Transverse colon (tissue), 4 donors: ENCODE results near the gene TMEM236. TPM values are rescaled to one million over a fixed set of nuclear protein-coding genes. Genes with fewer than 3 reads are reported as not detected.
A peak's percentile ranks its signal among the peaks of the same experiment; 100 is the strongest.

Experiments used
- DNase-seq: peaks from one replicate; pipeline ENCODE4 v3.0.0-alpha.2; 2019
- H3K27ac ChIP-seq, 4 donors: fragments of 200-600 bp; sonication (generic); 2 replicates each; pipeline ENCODE4 v1.5.1; 2016 to 2018; ENCODE audit warnings: inconsistent platforms in 4 of 4
- H3K27me3 ChIP-seq: fragments of 200-600 bp; sonication (generic); 2 replicates; pipeline ENCODE4 v1.5.1; 2017; ENCODE audit warnings: inconsistent platforms
- H3K36me3 ChIP-seq, 4 donors: fragments of 200-600 bp; sonication (generic); 2 replicates each; pipeline ENCODE4 v1.5.1; 2017 to 2019; ENCODE audit warnings: inconsistent platforms in 4 of 4
- H3K4me1 ChIP-seq, 4 donors: fragments of 200-600 bp; sonication (generic); 2 replicates each; pipeline ENCODE4 v1.5.1; 2017 to 2020; ENCODE audit warnings: inconsistent platforms in 4 of 4
- H3K4me3 ChIP-seq, 4 donors: fragments of 200-600 bp; sonication (generic); 1 replicate in 1 of 4; 2 replicates in 3 of 4; pipeline versions ENCODE4 v1.5.1 to v1.6.1; 2017 to 2019; ENCODE audit warnings: inconsistent platforms in 4 of 4
- H3K9me3 ChIP-seq, 2 donors: fragments of 200-600 bp; sonication (generic); 2 replicates each; pipeline ENCODE4 v1.5.1; 2017 to 2019; ENCODE audit warnings: inconsistent platforms in 2 of 2
- CTCF ChIP-seq, 5 experiments: fragments of 200-600 bp in 3 of 5; fragments of 450-650 bp in 2 of 5; sonication (generic) in 3 of 5; IDR thresholded peaks; 1 replicate in 2 of 5; 2 replicates in 3 of 5; pipeline ENCODE4 v1.5.1; 2016 to 2017; ENCODE audit warnings: antibody characterized with exemption in 5 of 5, inconsistent platforms in 3 of 5, mild to moderate bottlenecking in 2 of 5, moderate library complexity in 1 of 5
- EP300 ChIP-seq: sonication (generic); formaldehyde crosslinking; IDR thresholded peaks from one replicate; pipeline ENCODE4 v1.6.1; 2017; ENCODE audit warnings: antibody characterized with exemption, low read depth
- POLR2A ChIP-seq: fragments of 450-650 bp; IDR thresholded peaks from one replicate; pipeline ENCODE4 v1.6.1; 2016; ENCODE audit warnings: antibody characterized with exemption, mild to moderate bottlenecking, moderate library complexity
- POLR2AphosphoS5 ChIP-seq, 3 donors: sonication (generic); formaldehyde crosslinking; IDR thresholded peaks; one replicate each; pipeline ENCODE4 v1.6.1; 2016; ENCODE audit warnings: antibody characterized with exemption in 3 of 3
- WGBS, 2 donors: methylation state at CpG; one replicate each; pipeline ENCODE4 v1.1.5; 2018; ENCODE audit warnings: low coverage in 1 of 2; 5-methylcytosine and 5-hydroxymethylcytosine counted together
- in situ Hi-C, 4 donors: fragments of 200-750 bp; cut with MboI; loops; one replicate each; pipeline versions ENCODE4 v1.15.0 to v1.15.1; 2017; ENCODE audit warnings: low sequenced_read_pairs in 3 of 4, low pct_ligation_motif_present in 1 of 4, low pct_unique_long_range_greater_than_20kb in 1 of 4
- intact Hi-C: fragments of 100-400 bp; cut with DNase I; formaldehyde crosslinking; loops from one replicate; pipeline ENCODE4 v1.15.1; 2023; ENCODE audit warnings: low total_unique reads
- total RNA-seq, 4 donors: library from RNA; depleted of rRNA; stranded (reverse); fragments of >200 nt; gene quantifications; one replicate each; pipeline ENCODE4 v1.1.0, GENCODE V29; 2016

Gene TMEM236
- total RNA-seq, 4 donors from 2014 or later = 16.9 to 79.6 (median 42.9) TPM

- TF ChIP-seq POLR2AphosphoS5 (IDR thresholded peaks at IDR 0.05) (peak in 1 of 3 donors; percentile 25), POLR2A (no peak)
- Histone ChIP-seq H3K27ac (peak overlapping the region; percentile 74 to 81 (median 78)), H3K4me3 (no peak overlapping the region), H3K9me3 (no peaks in the 10 kb centered on the region), H3K4me1 (peaks cover 7 to 74% (median 45%) of the 10 kb centered on the region in 4 donors), H3K27me3 (no peaks in the 10 kb centered on the region), H3K36me3 (no peaks in the 10 kb centered on the region)
- 61 to 65% methylated on average over 2 of the region's 2 CpGs for WGBS, 2 donors
- in situ Hi-C loops (no loop called here), intact Hi-C loops (no loop called here)
- no peak for DNase-seq
Measured at GRCh38 chr10:17758200-17758599, 6.2 kb downstream of the TMEM236 start.

GRCh38 chr10:17758896-17759295 lies 6.9 kb downstream of the TMEM236 start:
- intact Hi-C loops (no loop called here), in situ Hi-C loops (no loop called here)
- no peaks in the 10 kb centered on the region for H3K36me3 ChIP-seq
- H3K27ac ChIP-seq = peak overlapping the region; percentile 74 to 81 (median 78)
- no peak overlapping the region for H3K4me3 ChIP-seq
- H3K4me1 ChIP-seq = peaks cover 7 to 74% (median 45%) of the 10 kb centered on the region in 4 donors
- H3K27me3 ChIP-seq = no peaks in the 10 kb centered on the region
- TF ChIP-seq CTCF (IDR thresholded peaks at IDR 0.05) (no peak), POLR2AphosphoS5 (IDR thresholded peaks at IDR 0.05) (peak in 1 of 3 donors; percentile 49)
- H3K9me3 ChIP-seq = no peaks in the 10 kb centered on the region
- no peak for DNase-seq

- TF ChIP-seq EP300 (no peak), CTCF (IDR thresholded peaks at IDR 0.05) (no peak), POLR2AphosphoS5 (IDR thresholded peaks at IDR 0.05) (no peak), POLR2A (no peak)
- 66 to 85% methylated on average over 4 of the region's 4 CpGs for WGBS, 2 donors
- H3K9me3 ChIP-seq = no peaks in the 10 kb centered on the region
- no peaks in the 10 kb centered on the region for H3K36me3 ChIP-seq
- intact Hi-C loops = no loop called here
- no peak overlapping the region for H3K27ac ChIP-seq
- DNase-seq = no peak
- in situ Hi-C loops = no loop called here
- peaks cover 0 to 27% (median 13%) of the 10 kb centered on the region in 4 donors for H3K4me1 ChIP-seq
- no peak overlapping the region for H3K4me3 ChIP-seq
- H3K27me3 ChIP-seq = no peaks in the 10 kb centered on the region
Measured at GRCh38 chr10:17764142-17764541, 12.1 kb downstream of the TMEM236 start.

GRCh38 chr10:17765602-17766001 lies 13.6 kb downstream of the TMEM236 start:
- TF ChIP-seq CTCF (IDR thresholded peaks at IDR 0.05) (no peak), POLR2AphosphoS5 (IDR thresholded peaks at IDR 0.05) (no peak), POLR2A (no peak), EP300 (no peak)
- no peaks in the 10 kb centered on the region for H3K36me3 ChIP-seq
- DNase-seq = no peak
- H3K4me3 ChIP-seq = no peak overlapping the region
- no peaks in the 10 kb centered on the region for H3K27me3 ChIP-seq
- no peak overlapping the region for H3K27ac ChIP-seq
- in situ Hi-C loops = no loop called here
- peaks cover 0 to 17% (median 8%) of the 10 kb centered on the region in 4 donors for H3K4me1 ChIP-seq
- 58 to 72% methylated on average over 3 of the region's 3 CpGs for WGBS, 2 donors
- intact Hi-C loops = no loop called here
- H3K9me3 ChIP-seq = no peaks in the 10 kb centered on the region

GRCh38 chr10:17766731-17767130 lies 14.7 kb downstream of the TMEM236 start:
- Histone ChIP-seq H3K9me3 (no peaks in the 10 kb centered on the region), H3K27me3 (no peaks in the 10 kb centered on the region), H3K4me3 (no peak overlapping the region), H3K4me1 (peaks cover 0 to 6% (median 3%) of the 10 kb centered on the region in 4 donors), H3K36me3 (no peaks in the 10 kb centered on the region), H3K27ac (no peak overlapping the region)
- no peak for DNase-seq
- TF ChIP-seq EP300 (no peak), POLR2AphosphoS5 (IDR thresholded peaks at IDR 0.05) (no peak), POLR2A (no peak), CTCF (IDR thresholded peaks at IDR 0.05) (no peak)
- in situ Hi-C loops (no loop called here), intact Hi-C loops (no loop called here)
- 85% methylated on average over 1 of the region's 1 CpG; no CpG with 5 or more reads in 1 of the 2 donors for WGBS, 2 donors
